Gastroesophageal sphincter (tissue), 4 donors: ENCODE results near the gene OLFML3. TPM values are rescaled to one million over a fixed set of nuclear protein-coding genes. Genes with fewer than 3 reads are reported as not detected.

Experiments
- ATAC-seq: fragments of 150-250 bp; one replicate; pipeline ENCODE4 v1.9.1; 2016; ENCODE audit warnings: mild to moderate bottlenecking, moderate library complexity
- H3K27ac ChIP-seq, 4 donors: fragments of 200-600 bp; sonication (generic) in 3 of 4; 1 replicate in 3 of 4; 2 replicates in 1 of 4; pipeline ENCODE4 v1.5.1; 2016 to 2019
- H3K27me3 ChIP-seq: fragments of 200-600 bp; sonication (generic); one replicate; pipeline ENCODE4 v1.5.1; 2019
- H3K36me3 ChIP-seq, 2 donors: fragments of 200-600 bp; sonication (generic); one replicate each; pipeline ENCODE4 v1.5.1; 2019; ENCODE audit warnings: control low read depth in 1 of 2
- H3K4me1 ChIP-seq, 3 donors: fragments of 200-600 bp; sonication (generic); 1 replicate in 2 of 3; 2 replicates in 1 of 3; pipeline ENCODE4 v1.5.1; 2016 to 2019; ENCODE audit warnings: control low read depth in 2 of 3
- H3K4me3 ChIP-seq, 2 donors: fragments of 200-600 bp; sonication (generic); one replicate each; pipeline ENCODE4 v1.5.1; 2019; ENCODE audit warnings: mild to moderate bottlenecking in 1 of 2, moderate library complexity in 1 of 2
- H3K9me3 ChIP-seq, 3 donors: fragments of 200-600 bp; sonication (generic); one replicate each; pipeline ENCODE4 v1.5.1; 2017 to 2019; ENCODE audit warnings: control low read depth in 2 of 3
- EP300 ChIP-seq: sonication (generic); formaldehyde crosslinking; IDR thresholded peaks from one replicate; pipeline ENCODE4 v1.6.1; 2017; ENCODE audit warnings: antibody characterized with exemption, mild to moderate bottlenecking
- POLR2A ChIP-seq, 2 donors: fragments of 450-650 bp; IDR thresholded peaks; one replicate each; pipeline ENCODE4 v1.6.1; 2017; ENCODE audit warnings: antibody characterized with exemption in 2 of 2, mild to moderate bottlenecking in 2 of 2, moderate library complexity in 1 of 2
- POLR2AphosphoS5 ChIP-seq: sonication (generic); formaldehyde crosslinking; IDR thresholded peaks from one replicate; pipeline ENCODE4 v1.6.1; 2017; ENCODE audit warnings: antibody characterized with exemption
- WGBS, 2 donors: methylation state at CpG; one replicate each; pipeline ENCODE4 v1.1.5; 2018; ENCODE audit warnings: low coverage in 1 of 2; 5-methylcytosine and 5-hydroxymethylcytosine counted together
- total RNA-seq, 4 donors: library from RNA; depleted of rRNA; stranded (reverse); fragments of >200 nt; gene quantifications; one replicate each; pipeline ENCODE4 v1.1.0, GENCODE V29; 2016
- TF ChIP-seq, protein P1 (sequence below), 4 experiments: fragments of 200-600 bp in 2 of 4; fragments of 450-650 bp in 2 of 4; sonication (generic) in 1 of 4; IDR thresholded peaks; one replicate each; pipeline ENCODE4 v1.5.1; 2017 to 2019; ENCODE audit warnings: antibody characterized with exemption in 4 of 4, mild to moderate bottlenecking in 2 of 4, moderate library complexity in 2 of 4

Gene OLFML3
- total RNA-seq, 4 donors from 2014 or later = 62.4 to 155 (median 65.5) TPM

DNA sequence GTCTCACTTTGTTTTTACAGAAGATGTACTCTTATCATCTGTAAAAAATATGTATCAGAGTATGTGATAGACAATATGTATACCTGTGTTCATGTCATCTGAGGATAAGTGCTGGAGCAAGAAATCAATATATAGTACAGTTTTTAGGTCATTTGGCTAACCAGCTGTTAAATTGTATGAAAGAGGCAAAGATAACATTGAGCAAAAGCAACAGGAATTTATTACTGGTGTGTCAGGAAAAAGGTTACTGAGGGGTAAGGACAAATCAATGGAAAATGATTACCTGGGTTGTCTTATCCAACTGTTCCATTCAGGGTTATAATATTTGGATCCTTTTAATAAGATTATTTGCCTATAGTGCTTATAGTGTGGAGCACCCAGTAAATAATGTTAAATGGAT is 45.3 kb upstream of the OLFML3 start:
- TF ChIP-seq, protein P1, sequence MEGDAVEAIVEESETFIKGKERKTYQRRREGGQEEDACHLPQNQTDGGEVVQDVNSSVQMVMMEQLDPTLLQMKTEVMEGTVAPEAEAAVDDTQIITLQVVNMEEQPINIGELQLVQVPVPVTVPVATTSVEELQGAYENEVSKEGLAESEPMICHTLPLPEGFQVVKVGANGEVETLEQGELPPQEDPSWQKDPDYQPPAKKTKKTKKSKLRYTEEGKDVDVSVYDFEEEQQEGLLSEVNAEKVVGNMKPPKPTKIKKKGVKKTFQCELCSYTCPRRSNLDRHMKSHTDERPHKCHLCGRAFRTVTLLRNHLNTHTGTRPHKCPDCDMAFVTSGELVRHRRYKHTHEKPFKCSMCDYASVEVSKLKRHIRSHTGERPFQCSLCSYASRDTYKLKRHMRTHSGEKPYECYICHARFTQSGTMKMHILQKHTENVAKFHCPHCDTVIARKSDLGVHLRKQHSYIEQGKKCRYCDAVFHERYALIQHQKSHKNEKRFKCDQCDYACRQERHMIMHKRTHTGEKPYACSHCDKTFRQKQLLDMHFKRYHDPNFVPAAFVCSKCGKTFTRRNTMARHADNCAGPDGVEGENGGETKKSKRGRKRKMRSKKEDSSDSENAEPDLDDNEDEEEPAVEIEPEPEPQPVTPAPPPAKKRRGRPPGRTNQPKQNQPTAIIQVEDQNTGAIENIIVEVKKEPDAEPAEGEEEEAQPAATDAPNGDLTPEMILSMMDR (IDR thresholded peaks at IDR 0.05) = no peak
- no peak for TF ChIP-seq EP300
- TF ChIP-seq POLR2AphosphoS5 = no peak
- no peak for TF ChIP-seq POLR2A (IDR thresholded peaks at IDR 0.05)
- peaks cover 0 to 74% (median 20%) of the 10 kb centered on the region in 3 donors for H3K4me1 ChIP-seq
- no peaks in the 10 kb centered on the region for H3K36me3 ChIP-seq
- no peak overlapping the region for H3K4me3 ChIP-seq
- ATAC-seq = no peak
- no peaks in the 10 kb centered on the region for H3K9me3 ChIP-seq
- H3K27me3 ChIP-seq = no peaks in the 10 kb centered on the region
- H3K27ac ChIP-seq = no peak overlapping the region

DNA sequence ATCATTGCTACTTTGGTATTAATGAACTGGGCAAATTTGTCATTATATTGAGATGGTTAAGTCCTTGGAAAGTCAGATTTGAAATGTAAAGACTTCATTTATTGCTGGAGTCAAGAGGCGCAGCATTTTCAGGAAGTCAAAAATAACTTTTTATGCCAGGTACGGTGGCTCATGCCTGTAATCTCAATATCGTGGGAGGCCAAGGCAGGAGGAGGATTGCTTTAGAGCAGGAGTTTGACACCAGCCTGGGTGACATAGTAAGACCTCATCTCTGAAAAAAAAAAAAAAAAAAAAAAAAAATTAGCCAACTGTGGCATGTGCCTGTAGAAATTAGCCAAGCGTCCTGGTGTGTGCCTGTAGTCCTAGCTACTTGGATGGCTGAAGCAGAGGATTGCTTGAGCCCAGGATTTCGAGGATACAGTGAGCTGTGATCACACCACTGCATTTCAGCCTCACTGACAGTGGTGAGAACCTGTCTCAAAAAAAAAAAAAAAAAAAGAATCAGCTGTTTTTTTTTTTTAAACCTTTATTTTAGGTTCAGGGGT is 44.7 kb upstream of the OLFML3 start:
- H3K27ac ChIP-seq = no peak overlapping the region
- TF ChIP-seq POLR2A (IDR thresholded peaks at IDR 0.05) (no peak), POLR2AphosphoS5 (no peak), EP300 (no peak)
- TF ChIP-seq, protein P1 (IDR thresholded peaks at IDR 0.05) = no peak
- peaks cover 0 to 79% (median 25%) of the 10 kb centered on the region in 3 donors for H3K4me1 ChIP-seq
- H3K27me3 ChIP-seq = no peaks in the 10 kb centered on the region
- no peak for ATAC-seq
- WGBS, 2 donors = 46 to 61% methylated on average over 4 to 5 of the region's 5 CpGs
- no peaks in the 10 kb centered on the region for H3K9me3 ChIP-seq
- H3K36me3 ChIP-seq = no peaks in the 10 kb centered on the region
- no peak overlapping the region for H3K4me3 ChIP-seq

DNA sequence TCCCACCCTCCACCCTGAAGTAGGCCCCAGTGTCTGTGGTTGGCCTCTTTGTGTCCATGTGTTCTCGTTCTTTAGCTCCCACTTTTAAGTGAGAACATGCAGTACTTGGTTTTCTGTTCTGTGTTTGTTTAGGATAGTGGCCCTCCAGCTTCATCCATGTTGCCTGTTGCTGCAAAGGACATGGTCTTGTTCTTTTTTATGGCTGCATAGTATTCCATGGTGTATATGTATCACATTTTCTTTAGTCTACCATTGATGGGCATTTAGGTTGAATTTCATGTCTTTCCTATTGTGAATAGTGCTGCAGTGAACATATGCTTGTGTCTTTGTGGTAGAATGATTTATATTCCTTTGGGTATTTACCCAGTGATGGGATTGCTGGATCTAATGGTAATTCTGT is 44.1 kb upstream of the OLFML3 start:
- no peak overlapping the region for H3K4me3 ChIP-seq
- no peaks in the 10 kb centered on the region for H3K27me3 ChIP-seq
- TF ChIP-seq, protein P1 (IDR thresholded peaks at IDR 0.05) = no peak
- no peak for TF ChIP-seq POLR2AphosphoS5
- TF ChIP-seq POLR2A (IDR thresholded peaks at IDR 0.05) = no peak
- TF ChIP-seq EP300 = no peak
- 100% methylated on average over 1 of the region's 1 CpG for WGBS, 2 donors
- no peaks in the 10 kb centered on the region for H3K9me3 ChIP-seq
- no peak overlapping the region for H3K27ac ChIP-seq
- H3K4me1 ChIP-seq = peaks cover 0 to 85% (median 29%) of the 10 kb centered on the region in 3 donors
- no peaks in the 10 kb centered on the region for H3K36me3 ChIP-seq
- no peak for ATAC-seq

DNA sequence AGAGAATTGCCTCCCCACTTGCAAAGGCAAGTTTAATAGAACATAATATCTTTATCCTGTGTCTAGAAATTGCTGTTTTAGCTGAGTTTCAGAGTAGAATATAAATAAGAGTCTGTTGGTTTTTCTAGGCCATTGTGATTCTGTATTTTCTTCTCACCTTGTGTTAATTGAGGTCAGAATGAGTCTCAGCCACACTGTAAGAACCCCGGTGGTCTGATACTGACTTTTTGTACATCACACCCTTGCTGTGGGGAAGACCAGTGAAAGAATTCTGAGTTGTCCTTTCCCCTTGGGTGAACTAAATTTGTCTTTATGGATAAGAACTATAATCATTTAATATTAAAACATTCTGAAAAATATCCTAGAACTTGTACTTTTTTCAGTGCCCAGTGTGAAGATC is 43.3 kb upstream of the OLFML3 start:
- TF ChIP-seq, protein P1 (IDR thresholded peaks at IDR 0.05) = no peak
- no peak for TF ChIP-seq EP300
- no peak for TF ChIP-seq POLR2AphosphoS5
- TF ChIP-seq POLR2A (IDR thresholded peaks at IDR 0.05) = no peak
- Histone ChIP-seq H3K4me3 (no peak overlapping the region), H3K27ac (no peak overlapping the region), H3K9me3 (no peaks in the 10 kb centered on the region), H3K36me3 (peaks cover 0 to 8% of the 10 kb centered on the region in 2 donors), H3K4me1 (peaks cover 0 to 88% (median 29%) of the 10 kb centered on the region in 3 donors), H3K27me3 (no peaks in the 10 kb centered on the region)
- ATAC-seq = no peak
- WGBS, 2 donors = 91 to 100% methylated on average over 1 of the region's 1 CpG

DNA sequence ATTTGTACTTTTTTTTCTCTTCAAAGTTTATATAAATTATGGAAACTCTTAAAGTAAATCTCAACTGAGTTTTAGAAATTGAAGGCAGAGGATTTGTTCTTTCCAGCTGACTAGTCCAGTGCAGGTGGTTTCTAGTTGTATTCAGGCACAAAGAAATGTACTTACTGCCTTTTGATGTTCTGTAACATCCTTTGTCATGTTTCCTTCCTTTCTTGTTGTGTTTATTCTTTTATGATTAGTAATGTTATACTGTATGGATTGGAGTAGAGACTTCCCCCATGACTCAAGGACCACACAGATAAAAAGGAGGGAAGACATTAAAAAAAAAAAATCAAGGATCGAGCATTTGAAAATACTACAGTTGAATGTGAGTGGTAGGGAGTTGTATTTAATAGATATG is 42.1 kb upstream of the OLFML3 start:
- TF ChIP-seq, protein P1 (IDR thresholded peaks at IDR 0.05) = no peak
- TF ChIP-seq EP300 (no peak), POLR2AphosphoS5 (no peak), POLR2A (IDR thresholded peaks at IDR 0.05) (no peak)
- H3K4me3 ChIP-seq = no peak overlapping the region
- no peaks in the 10 kb centered on the region for H3K27me3 ChIP-seq
- peaks cover 0 to 79% (median 22%) of the 10 kb centered on the region in 3 donors for H3K4me1 ChIP-seq
- H3K36me3 ChIP-seq = peaks cover 0 to 20% of the 10 kb centered on the region in 2 donors
- 42 to 50% methylated on average over 1 of the region's 1 CpG for WGBS, 2 donors
- H3K9me3 ChIP-seq = no peaks in the 10 kb centered on the region
- no peak overlapping the region for H3K27ac ChIP-seq
- no peak for ATAC-seq
